ENCODE results near the gene RPRD1B. TPM values are rescaled to one million over a fixed set of nuclear protein-coding genes. Genes with fewer than 3 reads are reported as not detected.

The RPRD1B gene
- total and polyA plus RNA-seq, 8 donors: 25.7 to 50.9 (median 47.4) TPM

- H3K9me3 ChIP-seq: no peaks in the 10 kb centered on the region
- ATAC-seq (no peak), DNase-seq (no peak)
- no peak overlapping the region for H3K4me3 ChIP-seq
- H3K36me3 ChIP-seq: peaks cover 0 to 45% of the 10 kb centered on the region in 2 donors
- H3K4me1 ChIP-seq: peaks cover 27 to 61% of the 10 kb centered on the region in 2 donors
- no peak for TF ChIP-seq CTCF (IDR thresholded peaks at IDR 0.05)
- H3K27ac ChIP-seq: no peak overlapping the region
- no peaks in the 10 kb centered on the region for H3K27me3 ChIP-seq
- intact Hi-C loops (cut with DNase I): no loop called here
Observed at GRCh38 chr20:38141204-38141888, 107.8 kb downstream of the RPRD1B start.

Other genes starting within 250 kb of the RPRD1B start
- gene VSTM2L, start 130.6 kb upstream of the RPRD1B start, total RNA-seq: 10 to 100 TPM; 30.1 to 31.9 TPM
- 10 to 100 TPM in 1 of 6 donors, 1 to 10 TPM in 5; 2.7 to 21.0 (median 6.1) TPM for gene VSTM2L, start 130.6 kb upstream of the RPRD1B start, polyA plus RNA-seq (ENCODE audit: insufficient read length in 6 of 6)
- gene TTI1, start 290 bp upstream of the RPRD1B start, total RNA-seq: 10 to 100 TPM; 16.9 to 19.4 TPM
- gene TTI1, start 290 bp upstream of the RPRD1B start, polyA plus RNA-seq (ENCODE audit: insufficient read length in 6 of 6): 10 to 100 TPM; 27.8 to 32.5 (median 31.1) TPM
- 100 to 1,000 TPM; 174 to 391 TPM for gene TGM2, start 131.5 kb downstream of the RPRD1B start, total RNA-seq
- 100 to 1,000 TPM in 3 of 6 donors, 10 to 100 TPM in 3; 89.0 to 127 (median 96.9) TPM for gene TGM2, start 131.5 kb downstream of the RPRD1B start, polyA plus RNA-seq (ENCODE audit: insufficient read length in 6 of 6)
- 1 to 10 TPM; 2.6 TPM for gene KIAA1755, start 227.0 kb downstream of the RPRD1B start, total RNA-seq
- 1 to 10 TPM; 2.7 to 6.4 (median 4.0) TPM for gene KIAA1755, start 227.0 kb downstream of the RPRD1B start, polyA plus RNA-seq (ENCODE audit: insufficient read length in 6 of 6)

All from left lung (tissue), 10 donors.